Hindlimb muscle (tissue), 1 donor: ENCODE results near the gene RPS19BP1. TPM values are rescaled to one million over a fixed set of nuclear protein-coding genes. Genes with fewer than 3 reads are reported as not detected.
A peak's percentile ranks its signal among the peaks of the same experiment; 100 is the strongest.
"Not testable (repeated sequence)": the region's sequence is repeated elsewhere in the genome, so short reads cannot be mapped to it uniquely, and the experiment has no call there.

Experiments
- DNase-seq: peaks from one replicate; pipeline ENCODE4 v3.0.0-alpha.2; 2013
- polyA plus RNA-seq: library from polyadenylated mRNA; unstranded; fragments of 120-200 nt; gene quantifications from one replicate; pipeline ENCODE4 v1.2.1, GENCODE V29; 2013; ENCODE audit not compliant: insufficient read length

The RPS19BP1 gene
- polyA plus RNA-seq, 1 donor: 54.2 TPM

GRCh38 chr22:39527481-39527961 lies 5.0 kb downstream of the RPS19BP1 start:
- no peak for DNase-seq

- no peak for DNase-seq
Measured at GRCh38 chr22:39526736-39527171, 5.8 kb downstream of the RPS19BP1 start.

- DNase-seq: no peak
Measured at GRCh38 chr22:39525658-39525975, 6.9 kb downstream of the RPS19BP1 start.

- no peak for DNase-seq
Measured at GRCh38 chr22:39524753-39525657, 7.5 kb downstream of the RPS19BP1 start.

- no peak for DNase-seq
Measured at GRCh38 chr22:39524089-39524752, 8.3 kb downstream of the RPS19BP1 start.

GRCh38 chr22:39522567-39523300 lies 9.8 kb downstream of the RPS19BP1 start:
- peak; percentile 56 for DNase-seq

- not testable (repeated sequence) for DNase-seq
Measured at GRCh38 chr22:39522091-39522490, 10.5 kb downstream of the RPS19BP1 start.

- DNase-seq: not testable (repeated sequence)
Measured at GRCh38 chr22:39521106-39521885, 11.3 kb downstream of the RPS19BP1 start.

GRCh38 chr22:39520226-39521105 lies 12.1 kb downstream of the RPS19BP1 start, which contains the start of gene ATF4:
Gene ATF4, plus strand, starts transcription at chr22:39520562. Its CDS starts 884 bp downstream, at chr22:39521446.
- DNase-seq: peak; percentile 83

- peak; percentile 100 for DNase-seq
Measured at GRCh38 chr22:39519681-39520225, 12.8 kb downstream of the RPS19BP1 start.

GRCh38 chr22:39518996-39519680 lies 13.4 kb downstream of the RPS19BP1 start:
- peak; percentile 61 for DNase-seq

- no peak for DNase-seq
Measured at GRCh38 chr22:39518144-39518786, 14.3 kb downstream of the RPS19BP1 start.

GRCh38 chr22:39517470-39517869 lies 15.1 kb downstream of the RPS19BP1 start:
- no peak for DNase-seq

GRCh38 chr22:39515266-39516050 lies 17.1 kb downstream of the RPS19BP1 start:
- DNase-seq: no peak

GRCh38 chr22:39514373-39514973 lies 18.1 kb downstream of the RPS19BP1 start:
- DNase-seq: no peak

- no peak for DNase-seq
Measured at GRCh38 chr22:39513791-39514190, 18.8 kb downstream of the RPS19BP1 start.

- DNase-seq: no peak
Measured at GRCh38 chr22:39512026-39512425, 20.5 kb downstream of the RPS19BP1 start.

- DNase-seq: no peak
Measured at GRCh38 chr22:39511226-39511625, 21.3 kb downstream of the RPS19BP1 start.
